IPS DF 4.7 (cell line): ENCODE data around the gene IKZF1.

Experiments used
- DNase-seq: peaks from one replicate; pipeline ENCODE4 v3.0.0-alpha.2; 2013; ENCODE audit warnings: low spot score; ENCODE audit errors: extremely low read depth

The IKZF1 gene

GRCh38 chr7:50283731-50284130 is 20.8 kb upstream of the IKZF1 start:
- DNase-seq = no peak

- no peak for DNase-seq
These were observed 20.2 kb upstream of the IKZF1 start for GRCh38 chr7:50284296-50284695.

DNA sequence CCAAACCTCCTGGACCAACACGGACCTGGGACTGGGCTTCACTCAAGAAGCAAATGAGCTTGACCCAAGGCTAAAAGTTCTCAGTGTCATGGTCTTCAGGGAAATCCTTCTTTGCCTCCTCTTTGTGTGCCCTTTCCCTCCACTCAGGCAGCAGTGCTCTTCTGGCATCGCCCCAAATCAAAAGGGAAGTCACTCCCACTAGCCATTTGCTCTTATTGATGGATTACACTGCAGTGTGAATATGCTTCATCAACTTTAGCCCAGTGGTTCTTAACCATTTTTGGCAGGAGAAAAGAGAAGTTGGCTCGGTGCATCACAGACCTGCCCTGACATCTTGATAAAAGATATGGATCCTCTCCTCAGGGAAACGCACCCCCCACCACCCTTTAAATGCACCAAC is 19.2 kb upstream of the IKZF1 start:
- no peak for DNase-seq

DNA sequence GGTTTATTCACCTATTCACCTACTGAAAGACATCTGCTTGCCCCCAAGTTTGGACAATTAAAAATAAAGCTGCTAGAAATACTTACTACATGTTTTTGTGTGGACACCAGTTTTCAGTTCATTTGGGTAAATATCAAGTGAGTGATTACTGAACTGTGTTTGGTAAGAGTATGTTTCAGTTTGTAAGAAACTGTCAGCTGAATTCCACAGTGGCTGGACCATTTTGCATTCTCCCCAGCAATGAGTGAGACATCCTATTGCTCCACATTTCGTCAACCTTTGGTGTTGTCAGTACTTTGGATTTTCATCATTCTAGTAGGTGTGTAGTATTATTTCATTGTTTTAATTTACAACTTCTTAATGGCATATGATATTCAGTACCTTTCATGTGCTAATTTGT is 17.4 kb upstream of the IKZF1 start:
- DNase-seq = no peak

- DNase-seq = no peak
These were observed 12.3 kb upstream of the IKZF1 start for GRCh38 chr7:50292165-50292757.

GRCh38 chr7:50292763-50293162 is 11.8 kb upstream of the IKZF1 start:
- no peak for DNase-seq

- DNase-seq = no peak
These were observed 10.9 kb upstream of the IKZF1 start for GRCh38 chr7:50293509-50294179.

GRCh38 chr7:50295133-50295532 is 9.4 kb upstream of the IKZF1 start:
- no peak for DNase-seq

- no peak for DNase-seq
These were observed 7.7 kb upstream of the IKZF1 start for GRCh38 chr7:50296799-50297198.

- no peak for DNase-seq
These were observed 5.5 kb upstream of the IKZF1 start for GRCh38 chr7:50298811-50299562.

DNA sequence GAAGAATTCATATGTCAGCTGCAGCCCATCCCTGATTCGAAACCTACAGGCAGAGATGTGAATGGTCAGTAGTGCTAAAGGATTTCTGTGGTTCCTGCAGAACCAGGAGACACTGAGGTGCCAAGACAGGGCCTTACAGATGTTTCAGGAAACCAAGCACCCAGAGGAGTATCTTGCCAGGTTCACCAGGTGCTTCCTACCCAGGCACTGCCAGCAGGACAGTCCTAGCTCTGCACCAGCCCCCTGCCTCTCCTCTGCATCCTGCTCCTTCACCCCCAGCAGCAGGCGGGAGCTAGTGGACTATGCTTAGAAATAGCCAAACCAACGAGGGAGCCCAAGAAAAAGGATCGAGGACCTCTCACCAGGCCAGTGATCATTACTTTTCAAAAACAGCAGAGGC is 4.2 kb upstream of the IKZF1 start:
- no peak for DNase-seq

GRCh38 chr7:50302486-50303334 is 1.8 kb upstream of the IKZF1 start:
- no peak for DNase-seq

GRCh38 chr7:50303335-50304128 is 984 bp upstream of the IKZF1 start:
- DNase-seq = no peak

GRCh38 chr7:50304911-50305582 is 531 bp downstream of the IKZF1 start:
- DNase-seq = no peak

- no peak for DNase-seq
These were observed 1.3 kb downstream of the IKZF1 start for GRCh38 chr7:50305583-50306493.

GRCh38 chr7:50306494-50307367 is 2.2 kb downstream of the IKZF1 start:
- DNase-seq = no peak

DNA sequence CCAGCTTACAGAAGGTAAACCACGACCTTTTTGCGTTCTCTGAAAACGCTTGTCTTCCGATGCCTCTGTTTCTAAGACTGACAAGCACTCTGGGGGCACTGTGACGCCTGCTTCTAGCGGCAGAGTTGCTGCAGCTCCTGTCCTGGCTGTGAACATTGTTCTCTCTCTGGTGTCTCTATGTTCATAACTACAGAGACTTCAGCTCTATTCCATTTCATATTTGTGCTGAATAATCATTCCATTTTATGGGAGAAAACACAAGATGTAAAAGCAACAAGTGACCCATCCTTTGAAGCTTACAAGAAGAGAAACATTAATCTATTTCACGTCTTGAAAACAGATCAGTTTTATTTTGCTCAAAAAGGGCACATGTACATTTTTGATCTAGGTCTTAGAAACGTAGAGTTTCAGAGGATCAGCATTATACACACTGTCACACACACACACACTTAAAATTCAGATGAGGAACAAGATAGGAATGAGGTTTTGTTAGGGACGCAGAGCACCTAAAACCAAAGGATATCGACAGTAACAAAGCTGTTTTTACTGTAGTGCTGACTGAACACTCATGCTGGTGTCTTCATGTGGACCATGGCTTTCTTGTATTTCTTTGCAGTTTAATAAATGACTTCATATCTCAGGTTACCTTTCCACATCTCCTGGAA is 3.0 kb downstream of the IKZF1 start:
- DNase-seq = no peak

DNA sequence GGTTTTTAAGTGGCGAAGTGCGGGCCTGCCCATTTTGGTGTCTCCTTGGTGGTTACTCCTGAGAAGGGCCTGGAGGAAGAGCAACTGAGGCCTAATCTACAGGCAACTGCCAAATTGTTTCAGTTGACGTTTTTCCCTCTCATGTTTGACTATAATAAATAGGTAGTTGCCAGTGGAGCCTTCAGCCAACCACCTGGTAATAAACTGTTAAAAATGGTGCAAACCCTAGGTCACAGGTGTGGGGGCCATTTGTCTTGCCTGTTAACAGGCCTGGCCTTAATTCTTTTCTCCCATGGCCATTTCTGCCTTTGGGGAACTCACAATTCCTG is 3.7 kb downstream of the IKZF1 start:
- DNase-seq = no peak
